Measurements from ENCODE around the gene DEPDC4.

Gene DEPDC4

GRCh38 chr12:100214518-100214917 is 52.4 kb downstream of the DEPDC4 start:
- H3K4me3 ChIP-seq (ENCODE audit: control insufficient read depth, low read depth, low read length), result no peak overlapping the region
- no peak for TF ChIP-seq CTCF (conservative IDR thresholded peaks at IDR 0.05; ENCODE audit: control insufficient read depth, insufficient read depth, low read depth, low read length)
- no peak for DNase-seq (ENCODE audit: low read depth)

- no peak overlapping the region for H3K4me3 ChIP-seq (ENCODE audit: control insufficient read depth, low read depth, low read length)
- no peak for TF ChIP-seq CTCF (conservative IDR thresholded peaks at IDR 0.05; ENCODE audit: control insufficient read depth, insufficient read depth, low read depth, low read length)
- no peak for DNase-seq (ENCODE audit: low read depth)
Observed at GRCh38 chr12:100213016-100213891, 53.6 kb downstream of the DEPDC4 start.

GRCh38 chr12:100211698-100212097 is 55.2 kb downstream of the DEPDC4 start:
- DNase-seq (ENCODE audit: low read depth), result no peak
- no peak for TF ChIP-seq CTCF (conservative IDR thresholded peaks at IDR 0.05; ENCODE audit: control insufficient read depth, insufficient read depth, low read depth, low read length)
- H3K4me3 ChIP-seq (ENCODE audit: control insufficient read depth, low read depth, low read length), result no peak overlapping the region

GRCh38 chr12:100208834-100209233 is 58.0 kb downstream of the DEPDC4 start:
- TF ChIP-seq CTCF (conservative IDR thresholded peaks at IDR 0.05; ENCODE audit: control insufficient read depth, insufficient read depth, low read depth, low read length), result no peak
- DNase-seq (ENCODE audit: low read depth), result no peak
- no peak overlapping the region for H3K4me3 ChIP-seq (ENCODE audit: control insufficient read depth, low read depth, low read length)

GRCh38 chr12:100207311-100207710 is 59.6 kb downstream of the DEPDC4 start:
- DNase-seq (ENCODE audit: low read depth), result no peak
- TF ChIP-seq CTCF (conservative IDR thresholded peaks at IDR 0.05; ENCODE audit: control insufficient read depth, insufficient read depth, low read depth, low read length), result no peak
- H3K4me3 ChIP-seq (ENCODE audit: control insufficient read depth, low read depth, low read length), result no peak overlapping the region

GRCh38 chr12:100201604-100202423 is 65.1 kb downstream of the DEPDC4 start:
- DNase-seq (ENCODE audit: low read depth), result no peak
- TF ChIP-seq CTCF (conservative IDR thresholded peaks at IDR 0.05; ENCODE audit: control insufficient read depth, insufficient read depth, low read depth, low read length), result no peak
- peak overlapping the region; percentile 63 for H3K4me3 ChIP-seq (ENCODE audit: control insufficient read depth, low read depth, low read length)

Measured in fibroblast of mammary gland (primary cell).